COLO668 (cell line): ENCODE data around the gene RPS28.

Source experiments
- DNase-seq: peaks from one replicate; lab custom pipeline; 2025; ENCODE audit not compliant: unreplicated experiment; lab: John Stamatoyannopoulos, UW

The RPS28 gene

GRCh38 chr19:8319807-8320520 is 1.3 kb upstream of the RPS28 start:
- DNase-seq, result no peak

DNA sequence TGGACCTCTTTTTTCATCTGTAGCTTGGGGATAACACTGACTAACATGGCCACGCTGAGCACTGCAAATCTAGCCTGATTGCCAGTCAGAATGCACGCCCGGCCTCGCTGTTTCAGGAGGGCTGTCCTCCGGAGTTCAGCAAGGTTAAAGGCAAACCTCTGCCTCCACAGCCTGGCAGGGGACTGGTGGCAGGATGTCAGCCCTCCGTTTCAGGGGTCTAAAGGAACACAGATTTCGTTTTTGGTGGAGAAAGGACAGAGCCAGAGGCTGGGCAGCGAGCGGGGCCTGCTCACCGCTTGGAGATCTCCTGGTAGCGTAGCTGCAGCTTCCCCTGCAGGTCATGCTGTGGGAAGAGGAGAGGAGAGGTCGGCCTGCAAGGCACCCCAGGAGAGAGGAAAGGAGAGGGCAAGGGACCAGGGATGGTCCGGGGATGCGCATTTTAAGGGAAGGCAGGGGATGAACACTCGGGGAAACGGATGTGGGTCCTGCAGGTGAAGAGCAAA is 681 bp upstream of the RPS28 start:
- no peak for DNase-seq

- no peak for DNase-seq
Measured at GRCh38 chr19:8321986-8322637, 816 bp downstream of the RPS28 start.

- DNase-seq, result no peak
Measured at GRCh38 chr19:8322638-8322997, 1.3 kb downstream of the RPS28 start.

DNA sequence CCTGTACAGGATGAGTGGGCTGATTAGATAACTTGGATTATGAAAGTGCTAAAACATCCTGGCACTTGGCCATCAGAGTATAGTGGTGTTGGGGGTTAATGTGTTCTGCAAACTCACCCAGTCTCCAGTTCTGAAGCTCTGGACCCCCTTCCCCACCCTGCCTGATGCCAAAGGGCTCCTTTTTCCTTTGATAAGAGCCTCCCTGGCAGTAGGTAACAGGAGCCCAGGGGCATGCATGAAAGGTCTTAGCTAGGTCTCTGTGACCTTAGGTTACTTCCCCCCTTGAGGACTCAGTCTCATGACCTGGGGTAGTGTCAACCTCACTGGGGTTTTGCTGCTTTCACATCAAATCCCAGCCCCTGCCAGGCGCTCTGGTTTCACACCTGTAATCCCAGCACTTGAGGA is 2.5 kb downstream of the RPS28 start:
- no peak for DNase-seq

DNA sequence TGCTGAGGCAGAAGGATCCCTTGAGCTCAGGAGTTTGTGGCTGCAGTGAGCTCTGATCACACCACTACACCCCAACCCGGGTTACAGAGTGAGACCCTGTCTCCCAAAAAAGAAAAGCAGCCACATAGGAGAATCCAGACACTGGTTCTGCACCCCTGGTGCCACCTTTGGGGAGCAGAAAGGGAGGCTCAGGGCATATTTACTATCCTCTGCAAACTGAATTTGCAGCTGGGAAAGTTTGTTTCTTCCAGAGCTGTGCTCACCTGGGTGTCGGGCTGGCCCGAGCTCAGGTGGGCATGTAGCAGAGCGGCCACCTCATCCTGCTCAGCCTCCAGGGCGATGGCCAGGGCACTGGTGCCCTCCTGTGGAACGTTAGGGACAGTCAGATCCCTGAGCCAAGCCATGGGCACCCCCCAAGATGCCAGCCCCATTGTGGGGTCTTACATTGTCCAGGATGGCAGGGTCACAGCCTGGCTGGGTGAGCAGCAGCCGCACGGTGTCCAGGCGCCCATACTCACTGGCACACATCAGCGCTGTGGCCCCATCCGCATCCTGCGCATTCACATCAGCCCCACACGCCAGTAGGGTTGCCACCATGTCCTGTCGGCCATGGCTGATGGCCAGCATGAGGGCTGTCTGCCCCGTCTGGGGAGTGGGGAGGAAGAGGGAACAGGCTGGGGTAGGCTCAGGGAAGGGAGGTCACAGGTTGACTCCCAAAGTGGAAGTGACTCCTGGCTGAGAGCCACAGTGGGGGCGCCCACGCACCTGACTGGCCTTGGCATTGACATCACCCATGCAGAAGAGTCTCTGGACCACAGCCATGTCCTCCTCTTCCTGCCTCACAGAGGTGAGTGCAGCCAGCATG is 3.1 kb downstream of the RPS28 start:
- DNase-seq, result no peak

- no peak for DNase-seq
Measured at GRCh38 chr19:8325454-8325853, 4.2 kb downstream of the RPS28 start.

- DNase-seq, result no peak
Measured at GRCh38 chr19:8329996-8330395, 8.7 kb downstream of the RPS28 start.

DNA sequence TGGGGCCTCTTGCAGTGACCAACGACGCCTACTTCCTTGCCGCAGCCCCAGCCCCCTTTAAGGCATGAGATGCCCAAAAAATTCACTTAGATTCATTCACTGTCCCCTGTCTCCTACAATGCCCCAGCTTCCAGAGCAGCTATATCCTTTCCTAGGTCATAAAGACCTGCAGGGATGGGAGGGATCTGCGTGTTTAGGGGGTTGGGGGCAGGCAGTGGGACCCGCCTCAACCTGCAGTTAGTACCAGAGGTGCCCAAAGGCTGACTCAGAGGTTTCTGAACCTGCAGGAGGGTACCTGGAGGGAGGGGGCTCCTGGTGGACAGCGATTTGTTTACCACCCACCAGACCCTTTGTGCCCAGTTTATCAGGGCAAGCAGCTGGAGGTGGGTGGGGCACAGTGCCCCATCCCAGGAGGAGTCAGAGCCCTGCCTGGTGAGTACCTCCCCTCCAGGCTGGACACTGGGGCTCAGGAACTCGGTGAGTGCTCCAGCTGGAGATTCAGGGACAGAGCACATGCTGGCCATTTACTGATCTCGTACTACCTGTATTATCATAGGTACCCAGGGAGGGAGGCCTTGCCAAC is 10.1 kb downstream of the RPS28 start:
- DNase-seq, result no peak

DNA sequence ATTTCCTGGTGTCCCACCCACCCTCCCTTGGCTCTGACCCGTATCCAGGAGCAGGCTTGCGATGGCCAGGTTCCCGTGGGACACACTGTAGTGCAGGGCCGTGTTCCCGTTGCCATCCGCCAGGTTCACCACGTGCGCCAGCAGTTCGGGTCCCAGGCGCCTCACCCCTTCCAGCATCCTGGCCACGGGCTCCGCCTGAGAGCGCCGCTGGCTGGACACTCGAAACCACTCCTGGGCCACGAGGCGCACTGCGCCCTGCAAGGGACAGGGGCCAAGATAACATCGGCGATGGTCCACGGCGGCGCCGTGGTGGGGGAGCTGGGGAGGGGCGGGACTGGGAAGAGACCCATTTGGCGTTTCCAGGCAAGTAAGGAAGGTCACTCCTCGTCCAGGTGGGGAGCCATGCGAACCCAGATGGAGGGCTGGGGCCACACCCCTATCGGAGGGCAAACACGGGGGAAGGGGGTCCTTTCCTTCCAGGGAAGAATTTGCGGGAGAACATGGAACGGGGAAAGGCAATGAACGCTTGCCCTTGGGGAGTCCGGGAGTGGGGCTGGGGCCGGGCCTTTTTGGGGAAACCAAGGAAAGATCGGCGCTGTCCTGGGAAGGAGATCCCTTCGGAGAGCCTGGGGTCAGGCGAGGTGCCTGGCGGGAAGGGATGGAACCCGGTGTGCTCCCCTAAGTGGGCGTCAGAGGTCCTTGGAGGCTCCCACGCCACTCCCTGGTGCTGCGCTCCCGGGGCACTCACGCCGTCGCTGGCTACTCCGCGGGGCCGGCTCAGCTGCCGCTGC is 11.9 kb downstream of the RPS28 start:
- DNase-seq, result peak; percentile 33

GRCh38 chr19:8333767-8334457 is 12.6 kb downstream of the RPS28 start:
- peak; percentile 76 for DNase-seq

DNA sequence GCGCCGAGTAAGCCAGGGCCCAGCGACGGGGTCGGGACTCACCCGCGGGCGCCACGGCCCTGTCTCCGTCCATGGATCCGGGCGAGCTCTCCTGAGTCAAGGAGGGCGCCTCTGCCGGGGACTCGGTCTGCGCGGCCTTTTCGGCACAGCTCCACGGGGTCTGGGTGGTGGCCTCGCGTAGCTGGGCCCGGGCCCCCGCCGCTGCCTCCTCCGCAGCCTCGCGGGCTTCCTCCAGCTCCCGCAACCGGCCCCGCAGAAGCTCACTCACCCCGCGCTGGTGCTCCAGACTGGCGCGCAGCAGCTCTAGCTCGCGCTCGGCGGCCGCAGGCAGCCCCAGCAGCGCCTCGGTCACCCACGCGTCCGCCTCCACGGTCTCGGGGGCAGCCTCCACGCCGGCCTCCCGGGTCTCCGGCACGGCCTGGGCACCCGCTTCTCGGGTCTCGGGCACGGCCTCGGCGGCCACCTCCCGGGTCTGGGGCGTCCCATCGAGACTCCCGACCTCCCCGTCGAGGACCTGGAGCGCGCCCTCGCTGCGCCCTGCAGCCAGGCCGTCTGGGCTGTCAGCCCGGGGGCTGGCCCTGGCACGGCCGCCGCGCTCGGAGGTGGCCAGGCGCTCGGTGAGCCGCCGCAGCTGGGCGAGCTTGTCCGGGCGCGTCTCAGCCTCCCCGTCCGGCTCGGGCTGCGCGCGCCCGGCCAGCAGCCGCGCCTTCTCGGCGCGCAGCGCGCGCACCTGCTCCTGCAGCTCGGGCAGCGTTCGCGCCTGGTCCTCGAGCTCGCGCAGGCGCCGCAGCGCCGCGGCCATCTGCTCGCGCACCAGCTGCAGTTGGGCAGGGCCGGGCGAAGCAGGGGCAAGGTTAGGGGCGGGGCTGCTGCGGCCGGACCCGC is 13.4 kb downstream of the RPS28 start:
- DNase-seq, result peak; percentile 94

DNA sequence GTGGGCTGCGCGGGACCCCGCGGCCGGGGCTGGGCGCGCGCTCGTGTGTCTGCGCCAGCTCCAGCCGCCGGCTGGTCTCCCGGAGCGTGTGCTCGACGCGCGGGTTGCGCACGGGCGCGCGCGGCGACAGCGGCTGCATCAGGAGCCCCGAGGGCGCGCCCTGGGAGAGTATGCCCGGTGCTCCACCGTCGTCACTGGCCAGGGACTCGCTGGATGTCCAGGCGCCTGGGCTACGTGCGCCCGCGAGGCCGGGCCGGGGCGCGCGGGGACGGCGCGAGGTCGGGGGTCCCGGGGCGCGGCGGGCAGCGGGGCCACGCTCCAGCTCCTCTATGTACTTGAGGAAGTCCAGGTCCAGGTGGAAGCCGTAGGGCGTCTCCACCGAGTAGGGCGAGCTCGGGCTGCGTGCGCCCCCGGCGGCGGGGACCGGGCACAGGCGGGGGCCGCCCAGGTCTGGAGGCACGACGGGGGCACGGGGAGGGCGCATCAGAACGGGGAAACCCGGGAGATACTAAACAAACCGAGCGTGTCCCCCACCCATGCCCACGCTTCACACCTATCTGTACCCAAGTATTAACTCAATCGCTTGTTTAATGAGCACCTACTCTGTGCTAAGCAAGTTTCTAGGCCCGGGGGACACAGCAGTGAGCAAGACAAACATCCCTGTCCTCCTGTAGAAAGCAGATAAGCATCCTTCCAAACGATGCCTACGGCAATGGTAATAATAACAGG is 14.2 kb downstream of the RPS28 start:
- DNase-seq, result peak; percentile 94

DNA sequence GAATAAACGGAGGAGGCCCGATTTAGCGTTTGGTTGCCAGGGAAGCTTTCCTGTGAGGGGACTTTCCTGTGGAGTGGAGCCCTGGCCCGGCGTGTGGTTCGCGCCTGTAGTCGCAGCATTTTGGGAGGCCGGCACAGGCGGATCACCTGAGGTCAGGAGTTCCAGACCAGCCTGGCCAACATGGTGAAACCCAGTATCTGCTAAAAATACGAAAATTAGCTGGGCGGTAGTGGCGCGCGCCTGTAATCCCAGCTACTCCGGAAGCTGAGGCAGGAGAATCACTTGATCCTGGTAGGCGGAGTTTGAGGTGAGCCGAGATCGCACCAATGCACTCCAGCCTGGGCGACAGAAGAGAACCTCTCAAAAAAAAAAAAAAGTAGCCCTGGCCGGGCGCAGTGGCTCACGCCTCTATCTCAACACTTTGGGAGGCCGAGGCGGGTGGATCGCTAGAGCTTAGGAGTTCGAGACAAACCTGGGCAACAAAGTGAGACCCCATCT is 14.8 kb downstream of the RPS28 start:
- no peak for DNase-seq

GRCh38 chr19:8336660-8337059 is 15.4 kb downstream of the RPS28 start:
- no peak for DNase-seq

GRCh38 chr19:8337728-8338127 is 16.4 kb downstream of the RPS28 start:
- DNase-seq, result no peak

GRCh38 chr19:8338835-8339234 is 17.5 kb downstream of the RPS28 start:
- DNase-seq, result no peak
